ENCODE data around the gene SCRN1. TPM values are rescaled to one million over a fixed set of nuclear protein-coding genes. Genes with fewer than 3 reads are reported as not detected.

SCRN1 gene
- total RNA-seq, 6 experiments from 2014 or later = 137 to 168 (median 145) TPM

DNA sequence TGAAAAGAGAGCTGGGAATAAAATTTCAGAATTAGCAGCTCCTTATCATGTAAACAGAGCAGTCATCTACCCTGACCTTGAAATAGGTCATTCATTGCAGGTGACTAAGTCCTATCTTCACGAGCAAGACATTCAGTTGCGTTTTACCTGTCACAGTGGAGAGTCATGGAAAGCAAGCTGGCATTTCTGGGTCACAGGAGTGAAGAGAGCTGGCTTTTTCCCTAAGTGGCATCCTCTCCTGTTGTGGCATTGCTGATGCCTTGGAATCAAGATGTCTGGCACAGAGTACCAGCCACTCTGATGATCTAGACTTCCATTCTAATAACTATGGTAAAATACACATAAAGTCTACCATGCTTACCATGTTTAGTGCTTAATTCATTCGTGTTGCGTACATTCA, 70.8 kb downstream of the SCRN1 start:
- Mint-ChIP-seq H3K4me3 (no peak overlapping the region), H3K36me3 (ENCODE audit: low read depth) (peaks cover 20% of the 10 kb centered on the region), H3K27me3 (ENCODE audit: insufficient read depth) (peaks cover 3% of the 10 kb centered on the region), H3K9me3 (no peaks in the 10 kb centered on the region), H3K4me1 (ENCODE audit: low read depth) (peaks cover 12% of the 10 kb centered on the region), H3K27ac (no peak overlapping the region)
- DNase-seq = no peak
- TF ChIP-seq, protein P1, sequence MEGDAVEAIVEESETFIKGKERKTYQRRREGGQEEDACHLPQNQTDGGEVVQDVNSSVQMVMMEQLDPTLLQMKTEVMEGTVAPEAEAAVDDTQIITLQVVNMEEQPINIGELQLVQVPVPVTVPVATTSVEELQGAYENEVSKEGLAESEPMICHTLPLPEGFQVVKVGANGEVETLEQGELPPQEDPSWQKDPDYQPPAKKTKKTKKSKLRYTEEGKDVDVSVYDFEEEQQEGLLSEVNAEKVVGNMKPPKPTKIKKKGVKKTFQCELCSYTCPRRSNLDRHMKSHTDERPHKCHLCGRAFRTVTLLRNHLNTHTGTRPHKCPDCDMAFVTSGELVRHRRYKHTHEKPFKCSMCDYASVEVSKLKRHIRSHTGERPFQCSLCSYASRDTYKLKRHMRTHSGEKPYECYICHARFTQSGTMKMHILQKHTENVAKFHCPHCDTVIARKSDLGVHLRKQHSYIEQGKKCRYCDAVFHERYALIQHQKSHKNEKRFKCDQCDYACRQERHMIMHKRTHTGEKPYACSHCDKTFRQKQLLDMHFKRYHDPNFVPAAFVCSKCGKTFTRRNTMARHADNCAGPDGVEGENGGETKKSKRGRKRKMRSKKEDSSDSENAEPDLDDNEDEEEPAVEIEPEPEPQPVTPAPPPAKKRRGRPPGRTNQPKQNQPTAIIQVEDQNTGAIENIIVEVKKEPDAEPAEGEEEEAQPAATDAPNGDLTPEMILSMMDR (IDR thresholded peaks at IDR 0.05) = no peak

DNA sequence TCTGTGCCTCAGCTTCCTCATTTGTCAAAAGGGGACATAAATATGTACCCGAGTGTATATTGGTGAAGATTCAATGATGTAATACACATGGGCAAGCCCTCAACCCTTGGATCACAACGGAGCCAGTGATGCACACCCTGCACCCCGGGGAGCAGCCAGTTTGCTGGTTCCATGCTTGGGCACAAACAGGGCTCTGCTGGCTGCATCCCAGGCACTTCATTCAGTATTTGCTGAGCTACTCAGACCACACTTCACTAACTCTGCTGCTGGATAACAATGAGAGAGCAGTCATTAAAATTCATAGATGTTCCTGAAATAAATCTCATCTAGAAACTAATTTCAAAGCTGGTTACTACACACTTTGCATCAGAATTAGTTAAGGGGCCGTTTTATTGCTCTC, 72.0 kb downstream of the SCRN1 start:
- TF ChIP-seq, protein P1 (IDR thresholded peaks at IDR 0.05) = no peak
- no peak overlapping the region for H3K4me3 Mint-ChIP-seq
- peaks cover 17% of the 10 kb centered on the region for H3K36me3 Mint-ChIP-seq (ENCODE audit: low read depth)
- peaks cover 12% of the 10 kb centered on the region for H3K4me1 Mint-ChIP-seq (ENCODE audit: low read depth)
- peaks cover 3% of the 10 kb centered on the region for H3K27me3 Mint-ChIP-seq (ENCODE audit: insufficient read depth)
- H3K27ac Mint-ChIP-seq = no peak overlapping the region
- DNase-seq = no peak
- H3K9me3 Mint-ChIP-seq = no peaks in the 10 kb centered on the region

DNA sequence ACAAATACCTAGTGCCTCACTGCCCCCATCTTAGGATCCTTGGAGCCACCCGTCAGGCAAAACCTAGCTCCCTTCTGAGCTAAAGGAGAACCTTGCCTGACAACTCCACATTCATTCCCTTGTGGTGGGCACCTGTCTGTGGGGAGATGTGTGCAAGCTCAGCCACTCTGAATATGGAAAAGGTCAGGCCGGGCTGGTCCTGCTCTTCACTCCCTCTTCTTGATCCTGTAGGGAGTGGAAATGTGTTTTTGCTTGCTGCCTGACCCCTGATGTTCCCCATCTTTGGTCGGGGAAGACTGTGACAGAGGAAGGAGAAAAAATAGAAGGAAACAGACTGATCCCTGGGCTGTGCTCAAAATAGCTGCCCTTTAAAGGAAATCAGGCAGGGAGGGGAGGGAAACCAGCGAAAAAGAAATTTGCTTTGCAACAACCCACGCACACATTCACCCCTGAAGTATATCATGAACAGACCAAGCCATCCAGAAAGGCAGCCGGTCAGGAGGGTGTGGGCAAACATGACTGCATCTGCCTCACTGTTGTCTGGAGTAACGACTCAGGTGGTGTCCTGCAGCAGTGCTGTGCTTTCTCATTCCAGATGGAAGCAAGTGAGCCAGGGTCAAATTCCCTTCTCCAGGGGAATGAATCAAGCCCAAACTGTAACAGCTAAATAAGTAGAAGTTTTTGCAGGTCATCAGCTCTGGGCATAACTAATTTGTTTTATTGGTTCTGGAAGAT, 74.0 kb downstream of the SCRN1 start:
- Mint-ChIP-seq H3K36me3 (ENCODE audit: low read depth) (0 out of 2 replicates have a peak, but pooled peaks cover 12% of the 10 kb centered on the region), H3K27ac (no peak overlapping the region), H3K27me3 (ENCODE audit: insufficient read depth) (peaks cover 1% of the 10 kb centered on the region), H3K4me3 (no peak overlapping the region), H3K9me3 (no peaks in the 10 kb centered on the region), H3K4me1 (ENCODE audit: low read depth) (peaks cover 12% of the 10 kb centered on the region)
- TF ChIP-seq, protein P1 (IDR thresholded peaks at IDR 0.05) = no peak
- peak; percentile 34 for DNase-seq

DNA sequence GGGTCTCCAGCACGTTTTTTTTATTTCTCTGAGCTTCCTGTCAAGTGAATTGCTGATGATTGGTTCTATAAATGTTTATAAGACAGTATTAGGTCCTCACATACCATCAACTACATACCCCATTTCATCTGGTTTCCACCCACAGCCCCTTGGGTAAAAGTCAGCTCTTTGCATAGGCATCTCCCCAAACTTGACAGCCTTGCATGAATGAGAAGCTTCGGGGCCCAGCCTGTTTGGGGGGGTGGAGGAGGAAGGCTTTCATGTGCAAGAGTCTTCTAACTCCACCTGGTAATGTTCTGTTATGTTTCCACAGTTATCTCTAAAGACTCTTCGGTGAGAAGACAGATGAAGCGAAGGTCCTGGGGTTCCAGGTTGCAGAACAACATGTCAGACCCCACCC, 75.4 kb downstream of the SCRN1 start:
- DNase-seq = no peak
- peaks cover 1% of the 10 kb centered on the region for H3K27me3 Mint-ChIP-seq (ENCODE audit: insufficient read depth)
- H3K9me3 Mint-ChIP-seq = no peaks in the 10 kb centered on the region
- H3K36me3 Mint-ChIP-seq (ENCODE audit: low read depth) = 0 out of 2 replicates have a peak, but pooled peaks cover 4% of the 10 kb centered on the region
- TF ChIP-seq, protein P1 (IDR thresholded peaks at IDR 0.05) = no peak
- no peak overlapping the region for H3K4me3 Mint-ChIP-seq
- H3K4me1 Mint-ChIP-seq (ENCODE audit: low read depth) = peaks cover 12% of the 10 kb centered on the region
- H3K27ac Mint-ChIP-seq = no peak overlapping the region

DNA sequence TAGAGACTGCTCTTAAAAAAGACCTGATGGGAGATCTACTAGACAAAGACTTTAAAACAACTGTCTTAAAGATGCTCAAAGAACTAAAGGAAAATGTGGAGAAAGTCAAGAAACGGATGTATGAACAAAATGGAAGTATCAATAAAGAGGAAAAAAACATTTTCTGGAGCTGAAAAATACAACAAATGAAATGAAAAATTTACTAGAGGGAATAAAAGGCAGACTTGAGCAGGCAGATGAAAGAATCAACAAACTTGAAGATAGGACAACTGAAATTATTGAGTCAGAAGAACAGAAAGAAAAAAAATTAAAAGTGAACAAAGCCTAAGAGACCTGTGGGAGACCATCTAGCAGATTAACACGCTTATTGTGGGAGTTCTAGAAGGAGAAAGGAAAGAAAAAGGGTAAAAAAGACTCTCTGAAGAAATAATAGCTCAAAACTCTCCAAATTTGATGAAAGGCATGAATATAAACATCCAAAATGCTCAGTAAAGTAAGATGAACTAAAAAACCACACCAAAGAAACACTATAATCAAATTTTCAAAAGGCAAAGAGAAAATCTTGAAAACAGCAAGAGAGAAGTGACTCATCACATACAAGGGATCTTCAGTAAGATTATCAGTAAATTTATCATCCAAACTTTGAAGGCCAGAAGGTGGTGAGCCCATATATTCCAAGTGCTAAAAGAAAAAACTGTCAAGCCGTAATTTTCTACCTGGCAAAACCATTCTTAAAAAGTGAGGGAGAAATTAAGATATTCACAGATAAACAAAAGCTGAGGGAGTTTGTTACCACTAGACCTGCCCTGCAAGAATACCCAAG, 83.2 kb downstream of the SCRN1 start:
- no peak overlapping the region for H3K27ac Mint-ChIP-seq
- H3K36me3 Mint-ChIP-seq (ENCODE audit: low read depth) = peaks cover 20% of the 10 kb centered on the region
- no peak overlapping the region for H3K4me3 Mint-ChIP-seq
- no peak for DNase-seq
- H3K27me3 Mint-ChIP-seq (ENCODE audit: insufficient read depth) = no peaks in the 10 kb centered on the region
- TF ChIP-seq, protein P1 (IDR thresholded peaks at IDR 0.05) = no peak
- H3K9me3 Mint-ChIP-seq = peaks cover 24% of the 10 kb centered on the region
- H3K4me1 Mint-ChIP-seq (ENCODE audit: low read depth) = no peaks in the 10 kb centered on the region
